ENCODE data around the gene SLC22A1.

DNA sequence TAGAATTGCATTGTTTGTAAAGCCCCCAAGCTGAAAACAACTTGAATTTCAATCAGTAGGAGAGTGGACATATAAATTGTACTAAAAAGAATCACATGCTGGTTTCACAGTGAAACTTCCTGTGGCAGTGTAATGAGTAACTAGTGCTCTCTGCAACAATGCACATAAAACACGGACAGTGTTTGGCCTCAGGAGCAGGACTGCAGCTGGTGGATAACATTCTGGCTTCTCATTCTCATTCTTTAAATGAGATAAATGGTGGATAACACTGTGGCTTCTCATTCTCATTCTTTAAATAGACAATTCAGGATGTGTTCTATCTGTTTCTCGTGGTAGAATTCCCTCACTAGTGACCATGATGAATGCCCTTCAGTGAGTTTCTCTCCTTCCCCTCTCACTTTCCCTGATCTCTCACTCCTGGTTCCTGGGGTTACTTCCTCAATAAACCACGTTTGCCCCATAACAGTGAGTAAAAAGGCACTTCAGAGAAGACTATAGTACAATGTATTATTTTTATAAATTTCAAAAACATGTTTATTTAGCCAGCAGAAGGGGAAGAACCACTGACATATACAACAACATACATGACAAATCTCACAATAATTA lies 77.1 kb downstream of the SLC22A1 start:
- TF ChIP-seq, protein P1, sequence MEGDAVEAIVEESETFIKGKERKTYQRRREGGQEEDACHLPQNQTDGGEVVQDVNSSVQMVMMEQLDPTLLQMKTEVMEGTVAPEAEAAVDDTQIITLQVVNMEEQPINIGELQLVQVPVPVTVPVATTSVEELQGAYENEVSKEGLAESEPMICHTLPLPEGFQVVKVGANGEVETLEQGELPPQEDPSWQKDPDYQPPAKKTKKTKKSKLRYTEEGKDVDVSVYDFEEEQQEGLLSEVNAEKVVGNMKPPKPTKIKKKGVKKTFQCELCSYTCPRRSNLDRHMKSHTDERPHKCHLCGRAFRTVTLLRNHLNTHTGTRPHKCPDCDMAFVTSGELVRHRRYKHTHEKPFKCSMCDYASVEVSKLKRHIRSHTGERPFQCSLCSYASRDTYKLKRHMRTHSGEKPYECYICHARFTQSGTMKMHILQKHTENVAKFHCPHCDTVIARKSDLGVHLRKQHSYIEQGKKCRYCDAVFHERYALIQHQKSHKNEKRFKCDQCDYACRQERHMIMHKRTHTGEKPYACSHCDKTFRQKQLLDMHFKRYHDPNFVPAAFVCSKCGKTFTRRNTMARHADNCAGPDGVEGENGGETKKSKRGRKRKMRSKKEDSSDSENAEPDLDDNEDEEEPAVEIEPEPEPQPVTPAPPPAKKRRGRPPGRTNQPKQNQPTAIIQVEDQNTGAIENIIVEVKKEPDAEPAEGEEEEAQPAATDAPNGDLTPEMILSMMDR (conservative IDR thresholded peaks at IDR 0.05; ENCODE audit: low read depth, low read length), result no peak
- TF ChIP-seq POLR2A (IDR thresholded peaks at IDR 0.05; ENCODE audit: low read depth, low read length) (no peak), CHD1 (IDR thresholded peaks at IDR 0.05; ENCODE audit: low read depth, low read length) (no peak), CEBPB (IDR thresholded peaks at IDR 0.05; ENCODE audit: low read depth, low read length) (no peak)
- TF ChIP-seq, protein P2, sequence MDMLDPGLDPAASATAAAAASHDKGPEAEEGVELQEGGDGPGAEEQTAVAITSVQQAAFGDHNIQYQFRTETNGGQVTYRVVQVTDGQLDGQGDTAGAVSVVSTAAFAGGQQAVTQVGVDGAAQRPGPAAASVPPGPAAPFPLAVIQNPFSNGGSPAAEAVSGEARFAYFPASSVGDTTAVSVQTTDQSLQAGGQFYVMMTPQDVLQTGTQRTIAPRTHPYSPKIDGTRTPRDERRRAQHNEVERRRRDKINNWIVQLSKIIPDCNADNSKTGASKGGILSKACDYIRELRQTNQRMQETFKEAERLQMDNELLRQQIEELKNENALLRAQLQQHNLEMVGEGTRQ (IDR thresholded peaks at IDR 0.05; ENCODE audit: low read depth, low read length), result no peak
